Measurements from ENCODE around the gene MCRIP2. TPM values are rescaled to one million over a fixed set of nuclear protein-coding genes. Genes with fewer than 3 reads are reported as not detected.

The MCRIP2 gene
- total RNA-seq, 1 donor from 2014 or later = 2.9 TPM

DNA sequence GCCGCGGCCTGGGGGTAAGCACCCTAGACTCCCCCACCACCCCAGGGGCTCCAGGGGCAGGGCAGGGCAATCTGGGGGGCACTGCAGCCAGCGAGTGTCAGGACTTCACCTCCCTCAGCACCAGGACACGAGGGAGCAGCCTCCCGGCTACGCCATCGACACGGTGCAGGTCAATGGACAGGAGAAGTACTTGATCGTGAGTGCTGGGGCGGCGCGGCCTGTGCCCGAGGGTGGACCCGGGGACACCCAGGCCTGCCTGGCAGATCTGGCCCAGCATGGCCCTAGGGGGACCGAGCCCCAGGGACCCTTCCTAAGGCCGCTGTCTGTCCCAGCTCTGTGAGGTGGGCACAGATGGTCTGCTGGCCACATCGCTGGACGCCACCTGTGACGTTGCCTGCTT is 30.7 kb downstream of the MCRIP2 start:
- no peak for TF ChIP-seq CTCF (IDR thresholded peaks at IDR 0.05; ENCODE audit: unreplicated experiment)
- H3K4me3 Mint-ChIP-seq (ENCODE audit: unreplicated experiment) = no peak overlapping the region

GRCh38 chr16:672851-673250 is 31.2 kb downstream of the MCRIP2 start:
- no peak overlapping the region for H3K4me3 Mint-ChIP-seq (ENCODE audit: unreplicated experiment)
- H3K4me1 Mint-ChIP-seq (ENCODE audit: unreplicated experiment) = no peaks in the 10 kb centered on the region
- TF ChIP-seq CTCF (IDR thresholded peaks at IDR 0.05; ENCODE audit: unreplicated experiment) = no peak
- peaks cover 12% of the 10 kb centered on the region for H3K27me3 Mint-ChIP-seq (ENCODE audit: unreplicated experiment)
- DNase-seq (ENCODE audit: low spot score) = no peak
- no peaks in the 10 kb centered on the region for H3K36me3 Mint-ChIP-seq (ENCODE audit: low read depth, unreplicated experiment)
- H3K27ac Mint-ChIP-seq (ENCODE audit: unreplicated experiment) = no peak overlapping the region
- no peaks in the 10 kb centered on the region for H3K9me3 Mint-ChIP-seq (ENCODE audit: unreplicated experiment)

More for the DNA sequence above, 30.7 kb downstream of the MCRIP2 start:
- Mint-ChIP-seq H3K27ac (ENCODE audit: unreplicated experiment) (no peak overlapping the region), H3K9me3 (ENCODE audit: unreplicated experiment) (no peaks in the 10 kb centered on the region), H3K36me3 (ENCODE audit: low read depth, unreplicated experiment) (no peaks in the 10 kb centered on the region), H3K4me1 (ENCODE audit: unreplicated experiment) (no peaks in the 10 kb centered on the region), H3K27me3 (ENCODE audit: unreplicated experiment) (peaks cover 12% of the 10 kb centered on the region)
- DNase-seq (ENCODE audit: low spot score) = no peak

DNA sequence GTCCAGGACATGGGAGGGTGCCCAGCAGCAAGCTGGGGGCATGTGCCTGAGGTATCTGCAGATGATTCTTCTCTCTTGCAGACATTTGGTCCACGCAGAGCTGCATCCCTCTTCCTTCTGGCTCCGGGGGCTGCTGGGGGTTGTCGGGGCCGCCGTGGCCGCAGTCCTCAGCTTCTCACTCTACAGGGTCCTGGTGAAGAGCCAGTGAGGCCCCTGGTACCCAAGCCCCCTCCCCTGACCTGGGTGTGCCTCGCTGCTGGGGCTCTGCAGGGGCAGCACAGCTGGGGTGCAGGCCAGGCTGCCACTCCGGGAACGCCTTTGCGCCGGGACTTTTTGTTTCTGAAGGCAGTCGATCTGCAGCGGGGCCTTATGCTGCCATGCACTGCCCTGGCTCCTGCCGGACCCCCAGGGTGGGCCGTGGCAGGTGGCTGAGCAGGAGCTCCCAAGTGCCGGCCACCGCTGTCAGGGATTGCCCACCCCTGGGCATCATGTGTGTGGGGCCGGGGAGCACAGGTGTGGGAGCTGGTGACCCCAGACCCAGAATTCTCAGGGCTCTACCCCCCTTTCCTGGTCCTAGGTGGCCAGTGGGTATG is 31.9 kb downstream of the MCRIP2 start:
- Mint-ChIP-seq H3K27me3 (ENCODE audit: unreplicated experiment) (peaks cover 12% of the 10 kb centered on the region), H3K36me3 (ENCODE audit: low read depth, unreplicated experiment) (no peaks in the 10 kb centered on the region), H3K4me3 (ENCODE audit: unreplicated experiment) (no peak overlapping the region), H3K4me1 (ENCODE audit: unreplicated experiment) (no peaks in the 10 kb centered on the region), H3K27ac (ENCODE audit: unreplicated experiment) (no peak overlapping the region), H3K9me3 (ENCODE audit: unreplicated experiment) (no peaks in the 10 kb centered on the region)
- TF ChIP-seq CTCF (IDR thresholded peaks at IDR 0.05; ENCODE audit: unreplicated experiment) = no peak
- DNase-seq (ENCODE audit: low spot score) = no peak

DNA sequence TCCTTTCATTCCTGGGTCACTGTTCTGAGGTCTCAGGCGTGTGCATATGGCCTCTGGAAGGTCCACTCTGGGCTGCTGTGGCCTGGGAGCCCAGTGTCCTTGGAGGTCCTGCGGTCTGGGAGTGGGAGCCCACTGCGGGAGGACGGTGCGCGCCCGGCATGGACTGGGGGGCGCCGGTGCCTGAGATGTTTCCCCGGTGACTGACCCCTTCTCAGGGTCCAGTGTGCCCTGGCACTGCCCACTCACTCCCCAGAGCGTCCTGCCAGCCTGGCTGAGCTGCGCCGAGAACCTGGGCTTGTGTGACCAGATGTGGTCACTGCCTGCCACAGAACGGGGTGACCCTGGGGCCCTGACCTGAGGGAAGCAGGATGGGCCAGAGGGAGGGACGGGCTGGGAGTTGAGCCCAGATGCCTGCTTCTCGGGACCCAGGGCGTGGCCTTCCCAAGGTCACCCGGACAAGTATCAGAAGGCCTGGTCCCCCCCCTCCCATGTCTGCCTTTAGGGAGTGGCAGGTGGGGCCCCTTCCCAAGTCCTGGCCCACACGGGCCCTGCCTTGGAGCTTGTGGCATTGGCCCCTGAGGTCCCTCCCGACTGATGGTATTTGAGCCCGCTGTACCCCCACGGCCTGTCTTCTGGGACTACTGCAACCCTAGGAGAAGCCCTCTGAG is 32.7 kb downstream of the MCRIP2 start:
- Mint-ChIP-seq H3K27me3 (ENCODE audit: unreplicated experiment) (peaks cover 15% of the 10 kb centered on the region), H3K27ac (ENCODE audit: unreplicated experiment) (no peak overlapping the region), H3K4me3 (ENCODE audit: unreplicated experiment) (no peak overlapping the region), H3K4me1 (ENCODE audit: unreplicated experiment) (no peaks in the 10 kb centered on the region), H3K9me3 (ENCODE audit: unreplicated experiment) (no peaks in the 10 kb centered on the region), H3K36me3 (ENCODE audit: low read depth, unreplicated experiment) (no peaks in the 10 kb centered on the region)
- TF ChIP-seq CTCF (IDR thresholded peaks at IDR 0.05; ENCODE audit: unreplicated experiment) = no peak
- no peak for DNase-seq (ENCODE audit: low spot score)
